Placental pericyte (primary cell): ENCODE measurements around the gene SETDB1. TPM values are rescaled to one million over a fixed set of nuclear protein-coding genes. Genes with fewer than 3 reads are reported as not detected.

Experiments
- total RNA-seq: library from RNA; depleted of rRNA; stranded (reverse); fragments of >200 nt; gene quantifications from 2 replicates; pipeline ENCODE4 v1.2.3, GENCODE V29; 2012

SETDB1 gene
- 39.1 and 42.7 TPM in 2 replicates for total RNA-seq

DNA sequence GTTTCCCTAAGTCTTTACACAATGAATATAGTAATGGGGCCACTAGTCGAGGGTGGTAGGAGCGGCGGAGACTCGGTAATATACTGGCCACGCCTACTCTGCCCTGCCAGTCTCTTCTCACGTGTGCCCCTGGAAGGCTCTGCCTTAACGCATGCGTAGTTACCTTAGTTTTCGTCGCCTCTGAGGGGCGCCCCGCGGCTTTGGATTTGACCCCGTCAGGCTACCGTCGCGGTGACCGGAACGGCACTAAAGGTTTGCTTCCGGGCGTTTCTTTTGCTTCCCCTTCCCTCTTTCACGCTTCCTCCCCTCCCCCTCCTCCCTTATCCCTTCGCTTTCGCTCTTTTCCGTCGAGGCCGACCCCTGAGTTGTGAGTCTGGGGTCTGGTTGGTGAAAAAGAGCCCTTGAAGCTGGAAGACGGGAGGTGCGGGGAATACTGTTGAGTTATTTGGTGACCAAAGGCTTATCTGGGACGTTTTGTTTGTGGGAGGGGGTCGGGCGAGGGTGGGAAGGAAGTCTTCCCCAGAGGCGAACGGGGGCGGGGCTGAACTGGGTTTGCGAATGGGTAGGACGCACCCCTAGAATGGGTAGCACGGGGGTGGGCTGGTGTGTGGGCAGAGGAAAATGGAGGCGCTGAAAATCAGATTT is at the start of gene SETDB1:
Gene SETDB1, plus strand, starts transcription at position 267 of the 645 bp plus-strand sequence. CDS start 1,352 bp downstream, outside the sequence.

DNA sequence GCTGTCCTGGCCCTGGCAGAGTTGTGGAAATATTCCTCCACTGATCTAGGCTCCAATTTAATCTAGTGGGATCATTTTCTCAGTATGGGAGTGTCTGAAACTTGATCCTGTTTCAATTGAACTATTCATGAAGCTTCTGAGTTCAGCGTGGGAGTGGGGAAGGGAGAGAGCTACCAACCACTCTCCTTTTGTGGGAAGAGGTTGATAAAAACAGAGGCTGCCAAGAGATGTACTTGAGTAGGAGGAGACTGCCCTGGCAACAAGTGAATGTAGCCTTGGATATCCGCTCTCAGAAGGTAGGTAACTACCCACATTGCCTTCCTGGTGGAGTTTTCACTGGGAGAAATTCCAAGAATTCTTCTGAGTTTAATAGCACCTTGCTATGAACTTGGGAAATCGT is 39.1 kb upstream of the SETDB1 start, which contains the start of gene CTXND2:
Gene CTXND2, plus strand, starts transcription at position 119 of the 400 bp plus-strand sequence. CDS start 25,179 bp downstream, outside the sequence.

DNA sequence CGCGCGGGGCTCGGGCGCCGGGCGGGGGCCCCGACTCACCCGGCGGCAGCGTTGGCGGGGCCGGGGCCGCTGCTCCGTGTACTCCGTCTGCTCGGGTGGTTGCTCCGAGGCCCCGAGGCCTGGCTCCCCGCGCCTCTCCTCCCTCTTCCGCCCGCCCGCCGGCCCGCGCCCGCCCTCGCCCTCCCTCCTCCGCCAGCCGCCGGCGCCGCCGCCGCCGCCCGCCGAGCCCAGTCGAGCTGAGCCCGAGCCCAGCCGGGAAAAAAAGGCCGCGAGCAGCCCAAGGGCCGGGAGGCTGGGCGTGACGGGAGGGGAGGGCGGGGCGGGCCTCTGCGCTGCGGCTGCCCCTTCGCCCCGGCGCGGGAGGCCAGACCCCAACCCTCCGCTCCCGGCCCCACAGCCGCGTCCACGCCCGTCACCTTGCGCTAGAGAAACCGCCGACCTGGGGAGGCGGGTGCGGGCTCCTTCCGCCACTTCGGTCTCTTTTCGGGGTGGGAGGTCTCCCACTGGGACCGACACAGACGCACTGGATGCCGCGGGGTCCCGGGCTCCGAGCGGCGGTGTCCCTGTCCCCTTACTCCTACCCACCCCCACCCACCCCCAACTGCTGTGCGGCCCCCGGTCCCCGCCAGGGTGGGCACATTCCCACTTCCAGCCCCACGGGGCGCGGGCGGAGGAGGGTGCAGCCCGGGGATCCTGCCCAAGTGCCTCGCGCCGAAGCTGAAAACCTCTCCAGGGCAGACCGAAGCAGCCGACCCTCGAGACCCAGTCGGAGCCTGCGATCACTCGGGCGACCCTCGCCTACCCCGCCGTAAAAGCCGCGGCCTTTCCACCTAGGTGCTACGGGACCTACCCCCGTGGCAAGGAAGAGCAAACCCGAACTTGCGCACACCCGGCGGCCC is 48.7 kb downstream of the SETDB1 start, which contains the start of gene CERS2:
Gene CERS2, minus strand, starts transcription at position 256 of the 899 bp plus-strand sequence. CDS start 5,745 bp downstream, outside the sequence.

DNA sequence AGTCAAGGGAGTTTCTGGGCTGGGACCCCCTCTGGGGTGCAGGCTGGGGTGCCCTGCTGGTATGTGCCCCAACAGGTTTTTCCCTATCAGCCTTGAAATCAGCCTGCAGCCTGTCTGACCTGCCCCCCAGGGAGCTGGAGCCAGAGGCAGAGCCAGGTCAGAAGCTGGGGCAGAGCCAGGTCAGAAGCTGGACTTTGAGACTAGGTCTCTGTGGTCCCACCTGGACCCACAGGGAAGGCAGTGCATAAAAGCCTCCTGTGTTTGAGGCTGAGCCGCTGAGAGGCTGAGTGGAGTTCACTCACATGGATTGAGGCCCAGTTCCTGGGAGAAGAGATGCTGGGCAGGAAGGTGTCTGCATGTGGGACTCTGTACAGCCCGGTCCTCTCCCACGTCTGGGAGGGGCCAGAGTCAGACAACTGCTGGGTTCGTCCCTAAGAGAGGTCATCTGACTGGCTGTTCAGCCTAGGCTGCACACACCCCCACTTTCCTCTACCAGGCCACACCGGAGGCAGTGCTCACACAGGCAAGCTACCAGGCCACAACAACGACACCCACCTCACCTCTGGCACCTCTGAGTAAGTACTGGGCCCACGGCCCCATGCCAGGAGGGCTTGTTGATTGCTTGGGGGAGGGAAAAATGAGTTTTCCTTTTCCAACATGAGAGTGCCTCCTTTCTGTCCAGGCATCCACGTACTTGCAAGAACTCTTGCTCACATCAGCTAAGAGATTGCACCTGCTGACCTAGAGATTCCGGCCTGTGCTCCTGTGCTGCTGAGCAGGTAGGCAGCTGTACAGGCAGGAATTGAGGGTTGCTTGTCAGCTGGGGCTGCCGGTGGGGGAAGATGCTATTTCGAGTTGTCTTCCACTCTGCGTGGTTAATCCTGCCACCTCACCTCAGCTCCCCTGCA is 55.9 kb downstream of the SETDB1 start, which contains the start of gene ANXA9:
Gene ANXA9, plus strand, starts transcription at position 488 of the 908 bp plus-strand sequence. CDS start 814 bp downstream, outside the sequence.

DNA sequence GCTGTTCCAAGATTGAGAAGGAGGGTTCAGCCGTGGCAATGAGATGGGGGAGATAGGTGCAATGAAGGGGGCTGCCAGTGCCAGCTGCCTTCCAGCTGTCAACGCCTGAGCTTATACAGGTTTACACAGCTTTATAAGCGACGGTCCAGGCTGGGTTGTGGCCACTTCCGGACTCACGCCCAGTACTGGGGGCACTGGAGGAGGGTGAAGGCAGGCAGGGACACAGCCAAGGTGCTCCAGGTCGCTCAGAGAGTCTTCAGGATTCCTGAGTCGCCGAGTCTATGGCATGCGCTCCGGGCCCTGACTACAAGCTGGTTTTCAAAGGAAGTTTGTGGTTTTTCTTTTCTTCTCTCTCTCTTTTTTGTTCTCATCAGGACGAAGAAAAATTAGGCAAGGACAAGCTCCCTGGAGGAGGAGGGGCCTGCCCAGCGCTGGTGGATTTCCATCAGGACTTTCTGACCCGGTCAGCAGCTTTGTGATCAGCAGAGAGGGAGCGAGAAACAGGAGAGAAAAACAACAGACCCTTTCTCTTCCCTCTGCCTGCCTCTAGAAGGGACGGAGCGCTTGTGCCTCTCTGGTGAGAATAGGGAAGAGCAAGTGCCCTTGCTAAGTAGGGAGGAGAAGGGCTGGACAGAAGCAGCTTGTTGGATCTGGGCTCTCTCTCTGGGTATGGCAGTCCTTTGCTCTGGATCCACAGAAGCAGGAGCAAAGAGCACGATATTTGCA is 80.3 kb downstream of the SETDB1 start, which contains the start of gene MINDY1:
Gene MINDY1, minus strand, starts transcription at position 576 of the 726 bp plus-strand sequence. CDS start 4,285 bp downstream, outside the sequence.

DNA sequence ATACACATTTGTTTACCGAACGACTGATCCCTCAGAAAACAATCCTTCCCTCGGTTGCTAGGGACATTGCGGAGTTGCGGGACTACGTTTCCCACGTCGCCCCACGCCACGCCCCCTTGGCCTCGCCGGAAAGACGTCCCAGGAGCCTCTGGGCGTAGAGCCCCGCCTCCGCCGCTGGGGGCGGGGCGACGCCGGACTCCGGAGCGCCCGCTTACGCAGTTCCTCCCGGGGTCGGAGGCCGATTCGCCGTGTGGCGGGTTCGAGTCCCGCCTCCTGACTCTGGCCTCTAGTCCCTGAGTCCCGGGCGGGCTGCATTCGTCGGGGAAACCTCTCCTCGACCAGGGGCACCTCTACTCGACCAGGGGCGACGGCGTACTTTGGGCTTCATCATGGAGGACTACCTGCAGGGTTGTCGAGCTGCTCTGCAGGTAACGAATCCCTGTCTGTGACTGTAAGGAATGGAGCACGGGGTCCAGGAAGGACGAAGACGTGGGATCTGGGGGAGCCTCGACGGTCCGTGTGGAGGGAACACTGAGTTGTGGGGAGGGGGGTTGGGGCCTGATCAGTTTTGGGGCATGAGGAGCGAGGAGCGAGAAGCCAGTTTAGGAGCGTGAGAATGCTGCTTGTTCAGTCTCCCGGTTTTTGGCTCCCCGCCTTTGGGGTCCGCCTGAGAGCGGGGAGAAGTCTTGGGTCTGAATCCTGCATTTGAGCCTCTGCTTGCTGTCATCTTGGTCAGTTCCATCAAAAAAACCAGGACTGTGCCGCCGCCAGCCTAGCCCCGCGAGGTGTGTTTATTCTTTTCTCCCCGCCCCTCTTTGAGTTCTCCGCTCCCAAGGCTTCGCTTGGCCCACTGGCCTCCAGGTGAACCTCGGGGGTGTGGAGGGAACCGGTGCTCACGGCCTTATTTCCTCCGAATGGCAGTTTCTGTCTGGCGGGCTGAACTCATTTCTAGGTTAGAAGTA is 82.4 kb downstream of the SETDB1 start, which contains the start of gene PRUNE1:
Gene PRUNE1, plus strand, starts transcription at position 206 of the 962 bp plus-strand sequence. Its CDS starts 184 bp downstream, at position 390.

Other genes starting within 250 kb of the SETDB1 start
- gene GOLPH3L, start 229.2 kb upstream of the SETDB1 start, total RNA-seq: 9.7 and 35.0 TPM in 2 replicates
- gene HORMAD1, start 205.5 kb upstream of the SETDB1 start, total RNA-seq: 0.14 and 2.4 TPM in 2 replicates
- gene CTSS, start 160.6 kb upstream of the SETDB1 start, total RNA-seq: 11.8 and 28.6 TPM in 2 replicates
- gene CTSK, start 118.1 kb upstream of the SETDB1 start, total RNA-seq: 90.2 and 215 TPM in 2 replicates
- gene ARNT, start 49.8 kb upstream of the SETDB1 start, total RNA-seq: 37.2 and 59.3 TPM in 2 replicates
- not detected in 2 replicates for gene CTXND2, start 39.2 kb upstream of the SETDB1 start, total RNA-seq
- 136 and 182 TPM in 2 replicates for gene CERS2, start 48.5 kb downstream of the SETDB1 start, total RNA-seq
- under 0.01 and 0.22 TPM in 2 replicates for gene ANXA9, start 55.9 kb downstream of the SETDB1 start, total RNA-seq
- 5.9 and 9.2 TPM in 2 replicates for gene MINDY1, start 80.5 kb downstream of the SETDB1 start, total RNA-seq
- 7.7 and 8.9 TPM in 2 replicates for gene PRUNE1, start 82.1 kb downstream of the SETDB1 start, total RNA-seq
- 0.22 and 0.29 TPM in 2 replicates for gene BNIPL, start 110.2 kb downstream of the SETDB1 start, total RNA-seq
- 2.9 and 3.3 TPM in 2 replicates for gene C1orf56, start 121.4 kb downstream of the SETDB1 start, total RNA-seq
- 68.1 and 106 TPM in 2 replicates for gene CDC42SE1, start 133.3 kb downstream of the SETDB1 start, total RNA-seq
- gene MLLT11, start 134.0 kb downstream of the SETDB1 start, total RNA-seq: 2.8 and 10.7 TPM in 2 replicates
- gene GABPB2, start 144.4 kb downstream of the SETDB1 start, total RNA-seq: 9.7 and 9.8 TPM in 2 replicates
- 0.57 and 1.8 TPM in 2 replicates for gene SEMA6C, start 220.3 kb downstream of the SETDB1 start, total RNA-seq
- not detected in 2 replicates for gene TNFAIP8L2, start 230.3 kb downstream of the SETDB1 start, total RNA-seq
- gene LYSMD1, start 239.5 kb downstream of the SETDB1 start, total RNA-seq: 13.6 and 14.2 TPM in 2 replicates
- 29.8 and 31.1 TPM in 2 replicates for gene SCNM1, start 239.8 kb downstream of the SETDB1 start, total RNA-seq
- not detected in 2 replicates for gene TMOD4, start 249.6 kb downstream of the SETDB1 start, total RNA-seq